ENCODE data around the gene ARHGAP10.

The ARHGAP10 gene

DNA sequence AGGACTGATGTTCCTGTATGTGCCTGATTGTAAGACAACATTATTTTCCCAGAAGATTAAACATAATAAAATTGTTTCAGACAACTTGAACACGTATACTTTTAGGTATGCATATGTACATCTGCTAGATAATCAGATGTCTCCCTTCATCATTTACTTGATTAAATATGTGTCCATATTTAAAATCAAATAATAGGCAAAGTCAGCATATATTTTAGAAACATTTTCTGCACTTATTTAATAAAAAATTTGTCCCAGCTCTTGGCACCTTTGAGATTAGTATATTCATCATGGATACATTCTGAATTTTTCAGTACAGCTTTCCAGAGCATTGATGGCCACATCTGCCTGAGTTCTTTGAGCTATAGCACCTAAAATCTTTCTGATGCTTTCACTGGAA is 106.0 kb downstream of the ARHGAP10 start:
- H3K9me2 ChIP-seq (replicated peaks; ENCODE audit: insufficient read depth, low read length): no peaks in the 10 kb centered on the region
- H3K9me3 ChIP-seq (replicated peaks; ENCODE audit: insufficient read depth, low read length): no peaks in the 10 kb centered on the region
- H3K79me2 ChIP-seq (ENCODE audit: low read length): 0 out of 2 replicates have a peak, but pooled peaks cover 3% of the 10 kb centered on the region
- no peak overlapping the region for H3K4me3 ChIP-seq (ENCODE audit: low read length)
- no peak overlapping the region for H3K9ac ChIP-seq (ENCODE audit: low read length)
- H3K4me1 ChIP-seq (ENCODE audit: low read length): no peaks in the 10 kb centered on the region
- no peaks in the 10 kb centered on the region for H3F3A ChIP-seq (ENCODE audit: insufficient read depth, low read length)
- TF ChIP-seq CTCF (IDR thresholded peaks at IDR 0.05; ENCODE audit: low read length) (no peak), EZH2phosphoT487 (IDR thresholded peaks at IDR 0.05; ENCODE audit: low read length) (no peak), EZH2 (optimal IDR thresholded peaks at IDR 0.05; ENCODE audit: low read depth, low read length) (no peak)
- H3K27me3 ChIP-seq (replicated peaks; ENCODE audit: insufficient read depth, low read length): no peaks in the 10 kb centered on the region
- no peak for DNase-seq
- H3K4me2 ChIP-seq (ENCODE audit: low read depth, low read length): no peak overlapping the region
- no peak overlapping the region for H3K27ac ChIP-seq (ENCODE audit: low read length)
- no peaks in the 10 kb centered on the region for H3K36me3 ChIP-seq (replicated peaks; ENCODE audit: insufficient read depth, low read length)
- H2AFZ ChIP-seq (ENCODE audit: low read length): no peak overlapping the region
- H4K20me1 ChIP-seq (ENCODE audit: insufficient read depth, low read length): no peaks in the 10 kb centered on the region

DNA sequence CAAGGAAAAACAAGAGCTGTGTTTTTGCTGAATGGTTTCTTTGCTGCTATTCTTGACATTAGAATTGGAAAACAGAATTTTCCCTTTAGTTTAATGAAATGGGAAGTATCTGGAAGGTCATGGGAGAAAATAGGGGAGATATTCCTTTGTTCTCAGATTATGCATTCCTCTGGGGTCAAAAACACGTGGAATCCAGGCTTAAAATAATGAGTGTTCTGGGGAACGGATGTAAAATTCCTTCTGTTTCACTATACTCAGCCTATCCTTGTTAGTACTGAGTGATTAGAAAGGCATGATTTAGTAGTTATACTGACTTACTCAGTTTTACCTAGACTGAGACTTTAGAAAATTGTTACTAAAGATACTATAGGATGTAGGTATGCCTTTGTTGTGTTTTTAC is 107.3 kb downstream of the ARHGAP10 start:
- Histone ChIP-seq H3K4me1 (ENCODE audit: low read length) (no peaks in the 10 kb centered on the region), H3F3A (ENCODE audit: insufficient read depth, low read length) (no peaks in the 10 kb centered on the region), H3K27ac (ENCODE audit: low read length) (no peak overlapping the region), H3K27me3 (replicated peaks; ENCODE audit: insufficient read depth, low read length) (no peaks in the 10 kb centered on the region), H3K9ac (ENCODE audit: low read length) (no peak overlapping the region), H3K9me2 (replicated peaks; ENCODE audit: insufficient read depth, low read length) (no peaks in the 10 kb centered on the region), H4K20me1 (ENCODE audit: insufficient read depth, low read length) (no peaks in the 10 kb centered on the region), H3K9me3 (replicated peaks; ENCODE audit: insufficient read depth, low read length) (no peaks in the 10 kb centered on the region), H3K4me2 (ENCODE audit: low read depth, low read length) (no peak overlapping the region), H3K36me3 (replicated peaks; ENCODE audit: insufficient read depth, low read length) (no peaks in the 10 kb centered on the region), H3K4me3 (ENCODE audit: low read length) (no peak overlapping the region), H2AFZ (ENCODE audit: low read length) (no peak overlapping the region), H3K79me2 (ENCODE audit: low read length) (no peaks in the 10 kb centered on the region)
- DNase-seq: no peak
- TF ChIP-seq EZH2phosphoT487 (IDR thresholded peaks at IDR 0.05; ENCODE audit: low read length): no peak
- TF ChIP-seq EZH2 (optimal IDR thresholded peaks at IDR 0.05; ENCODE audit: low read depth, low read length): no peak
- TF ChIP-seq CTCF (IDR thresholded peaks at IDR 0.05; ENCODE audit: low read length): no peak

GRCh38 chr4:147839663-147840062 is 107.8 kb downstream of the ARHGAP10 start:
- H2AFZ ChIP-seq (ENCODE audit: low read length): no peak overlapping the region
- H3K9me3 ChIP-seq (replicated peaks; ENCODE audit: insufficient read depth, low read length): no peaks in the 10 kb centered on the region
- H3K4me2 ChIP-seq (ENCODE audit: low read depth, low read length): no peak overlapping the region
- TF ChIP-seq EZH2 (optimal IDR thresholded peaks at IDR 0.05; ENCODE audit: low read depth, low read length) (no peak), CTCF (IDR thresholded peaks at IDR 0.05; ENCODE audit: low read length) (no peak), EZH2phosphoT487 (IDR thresholded peaks at IDR 0.05; ENCODE audit: low read length) (no peak)
- DNase-seq: no peak
- no peaks in the 10 kb centered on the region for H3K36me3 ChIP-seq (replicated peaks; ENCODE audit: insufficient read depth, low read length)
- no peaks in the 10 kb centered on the region for H4K20me1 ChIP-seq (ENCODE audit: insufficient read depth, low read length)
- H3K27me3 ChIP-seq (replicated peaks; ENCODE audit: insufficient read depth, low read length): no peaks in the 10 kb centered on the region
- H3K4me3 ChIP-seq (ENCODE audit: low read length): no peak overlapping the region
- H3K9ac ChIP-seq (ENCODE audit: low read length): no peak overlapping the region
- no peaks in the 10 kb centered on the region for H3K9me2 ChIP-seq (replicated peaks; ENCODE audit: insufficient read depth, low read length)
- no peaks in the 10 kb centered on the region for H3K4me1 ChIP-seq (ENCODE audit: low read length)
- peaks cover 2% of the 10 kb centered on the region for H3K79me2 ChIP-seq (ENCODE audit: low read length)
- H3F3A ChIP-seq (ENCODE audit: insufficient read depth, low read length): no peaks in the 10 kb centered on the region
- no peak overlapping the region for H3K27ac ChIP-seq (ENCODE audit: low read length)

Measured in MM.1S (cell line).